A673 (cell line): ENCODE results near the gene FXYD3.

Experiments
- CTCF ChIP-seq: fragments of 300-800, 200-600 bp; sonication (generic); conservative IDR thresholded peaks from 2 replicates; pipeline ENCODE4 v1.5.1; 2017; ENCODE audit warnings: low read depth, mild to moderate bottlenecking, antibody characterized with exemption, low read length, moderate library complexity, mixed read lengths
- EZH2 ChIP-seq: fragments of 200-600 bp; sonication (generic); IDR thresholded peaks from 2 replicates; pipeline ENCODE4 v1.6.1; 2017; ENCODE audit warnings: borderline replicate concordance, low read depth, mild to moderate bottlenecking, mixed read lengths, antibody characterized with exemption, low read length; ENCODE audit not compliant: poor library complexity, severe bottlenecking

- TF ChIP-seq CTCF (no peak), EZH2 (no peak)
Observed at GRCh38 chr19:35162471-35163326, 47.1 kb downstream of the FXYD3 start.
